GM13977 (cell line): ENCODE results near the gene NCAM1.

Experiments
- DNase-seq: peaks from one replicate; pipeline ENCODE4 v3.0.0; 2012; ENCODE audit warnings: low spot score
- in situ Hi-C: fragments of 300-500 bp; cut with MboI; formaldehyde crosslinking; loops from one replicate; pipeline ENCODE4 v1.12.0; 2022; ENCODE audit warnings: low sequenced_read_pairs, low pct_unique_long_range_greater_than_20kb, mixed read lengths, inconsistent platforms; ENCODE audit not compliant: unreplicated experiment
- TF ChIP-seq, protein P1 (sequence below): IDR thresholded peaks from 2 replicates; pipeline ENCODE4 v1.5.1; 2012; ENCODE audit warnings: mild to moderate bottlenecking, control low read depth; ENCODE audit not compliant: insufficient read depth; ENCODE audit errors: extremely low read depth, missing control alignments

The NCAM1 gene

DNA sequence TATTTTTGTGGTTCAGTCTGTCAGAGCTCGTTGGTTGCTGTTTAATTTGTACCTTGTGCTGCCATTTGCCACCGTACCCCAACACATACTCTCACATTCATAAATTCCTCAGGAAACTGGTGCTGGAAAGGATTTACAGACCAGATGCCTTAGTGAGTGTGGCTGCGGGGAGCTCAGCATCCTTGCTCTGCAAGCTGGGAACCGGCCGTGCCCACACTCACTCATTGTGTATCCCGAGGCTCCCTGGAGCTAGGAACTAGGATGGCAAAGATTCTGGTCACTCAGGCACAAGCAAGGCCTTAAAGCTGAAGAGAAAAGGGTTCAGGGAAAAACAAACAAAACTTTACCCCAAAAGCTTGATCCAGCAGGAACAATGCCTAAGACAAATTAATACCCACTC is 288.6 kb downstream of the NCAM1 start:
- TF ChIP-seq, protein P1, sequence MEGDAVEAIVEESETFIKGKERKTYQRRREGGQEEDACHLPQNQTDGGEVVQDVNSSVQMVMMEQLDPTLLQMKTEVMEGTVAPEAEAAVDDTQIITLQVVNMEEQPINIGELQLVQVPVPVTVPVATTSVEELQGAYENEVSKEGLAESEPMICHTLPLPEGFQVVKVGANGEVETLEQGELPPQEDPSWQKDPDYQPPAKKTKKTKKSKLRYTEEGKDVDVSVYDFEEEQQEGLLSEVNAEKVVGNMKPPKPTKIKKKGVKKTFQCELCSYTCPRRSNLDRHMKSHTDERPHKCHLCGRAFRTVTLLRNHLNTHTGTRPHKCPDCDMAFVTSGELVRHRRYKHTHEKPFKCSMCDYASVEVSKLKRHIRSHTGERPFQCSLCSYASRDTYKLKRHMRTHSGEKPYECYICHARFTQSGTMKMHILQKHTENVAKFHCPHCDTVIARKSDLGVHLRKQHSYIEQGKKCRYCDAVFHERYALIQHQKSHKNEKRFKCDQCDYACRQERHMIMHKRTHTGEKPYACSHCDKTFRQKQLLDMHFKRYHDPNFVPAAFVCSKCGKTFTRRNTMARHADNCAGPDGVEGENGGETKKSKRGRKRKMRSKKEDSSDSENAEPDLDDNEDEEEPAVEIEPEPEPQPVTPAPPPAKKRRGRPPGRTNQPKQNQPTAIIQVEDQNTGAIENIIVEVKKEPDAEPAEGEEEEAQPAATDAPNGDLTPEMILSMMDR: no peak
- no peak for DNase-seq
- in situ Hi-C loops: no loop called here

- in situ Hi-C loops: no loop called here
- TF ChIP-seq, protein P1: no peak
- no peak for DNase-seq
Measured at GRCh38 chr11:113251281-113251680, 290.1 kb downstream of the NCAM1 start.

DNA sequence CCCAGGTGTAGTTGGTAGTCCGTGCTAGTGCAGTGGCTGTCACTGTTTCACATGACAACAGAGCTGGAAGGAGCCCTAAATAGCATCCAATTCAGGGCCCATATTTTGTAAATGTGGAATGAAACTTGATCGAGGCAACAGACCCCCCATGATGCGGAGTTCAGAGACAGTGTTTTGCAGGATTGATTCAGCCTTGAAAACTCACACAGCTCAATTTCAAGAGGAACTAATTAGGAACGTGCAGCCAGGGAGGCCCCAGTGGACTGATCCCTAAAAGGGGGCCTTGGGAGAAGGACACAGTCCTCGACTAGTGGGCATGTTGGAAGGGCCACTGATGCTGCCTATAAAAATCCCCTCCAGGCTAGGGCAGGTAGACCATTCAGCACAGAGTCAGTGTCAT is 292.2 kb downstream of the NCAM1 start:
- in situ Hi-C loops: no loop called here
- TF ChIP-seq, protein P1: no peak
- no peak for DNase-seq

DNA sequence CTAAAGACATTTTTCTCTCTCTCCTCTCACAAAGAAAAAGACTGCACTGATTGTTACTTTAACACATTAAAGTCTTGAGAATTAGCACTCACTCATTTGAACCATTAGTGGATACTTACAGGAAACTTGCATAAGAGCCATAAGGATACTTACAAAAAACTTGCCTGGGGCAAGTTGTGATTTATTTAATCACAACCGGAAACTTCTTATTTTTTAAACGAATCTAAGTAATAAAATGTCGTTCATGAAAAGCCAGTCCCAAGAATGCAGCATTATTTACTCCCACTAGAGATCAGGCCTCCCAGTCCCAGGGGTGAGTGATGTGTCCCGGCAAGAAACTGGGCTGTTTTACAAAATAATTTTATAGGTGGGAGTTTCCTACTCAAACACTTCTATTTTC is 293.9 kb downstream of the NCAM1 start:
- TF ChIP-seq, protein P1: no peak
- in situ Hi-C loops: no loop called here
- no peak for DNase-seq

- DNase-seq: no peak
- in situ Hi-C loops: no loop called here
- TF ChIP-seq, protein P1: no peak
Measured at GRCh38 chr11:113255741-113256140, 294.5 kb downstream of the NCAM1 start.

DNA sequence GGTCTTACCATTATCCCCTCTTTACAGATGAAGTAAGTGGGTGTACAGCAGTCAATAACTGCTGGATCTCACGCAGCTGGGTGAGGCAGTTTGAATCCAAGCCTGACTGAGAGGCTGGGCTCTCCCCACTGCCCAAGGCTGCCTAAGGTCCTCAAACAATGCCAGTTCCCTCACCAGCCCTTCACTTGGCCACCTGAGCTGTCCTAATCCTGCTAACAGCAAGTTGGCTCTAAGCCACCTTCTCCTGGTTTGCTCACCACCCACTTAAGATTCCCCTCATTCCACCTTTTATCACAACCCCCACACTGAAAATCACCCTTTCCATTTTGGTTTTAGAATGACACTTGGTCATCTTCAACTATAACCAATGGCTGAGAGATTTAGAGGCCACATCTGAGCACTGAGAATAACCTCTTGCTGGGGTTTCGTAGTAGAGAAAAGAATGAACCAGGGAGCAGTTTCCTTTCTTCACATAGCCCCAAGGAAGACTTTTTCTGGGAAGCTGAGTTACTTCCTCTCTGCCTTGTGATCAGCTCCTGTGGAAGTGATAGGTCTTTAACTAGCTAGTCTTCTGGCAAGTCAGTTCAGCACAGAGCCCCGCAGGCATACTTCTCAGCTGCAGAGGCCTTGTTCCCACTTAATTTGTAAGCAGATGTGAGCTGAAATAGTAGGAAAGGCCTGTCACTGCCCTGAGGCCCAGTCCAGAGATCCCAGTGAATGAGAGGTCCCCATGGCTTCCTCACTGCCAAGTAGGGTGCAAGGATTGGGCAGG is 295.4 kb downstream of the NCAM1 start:
- no peak for DNase-seq
- TF ChIP-seq, protein P1: no peak
- in situ Hi-C loops: no loop called here
